ENCODE data around the gene TNFAIP8L1.

The TNFAIP8L1 gene

DNA sequence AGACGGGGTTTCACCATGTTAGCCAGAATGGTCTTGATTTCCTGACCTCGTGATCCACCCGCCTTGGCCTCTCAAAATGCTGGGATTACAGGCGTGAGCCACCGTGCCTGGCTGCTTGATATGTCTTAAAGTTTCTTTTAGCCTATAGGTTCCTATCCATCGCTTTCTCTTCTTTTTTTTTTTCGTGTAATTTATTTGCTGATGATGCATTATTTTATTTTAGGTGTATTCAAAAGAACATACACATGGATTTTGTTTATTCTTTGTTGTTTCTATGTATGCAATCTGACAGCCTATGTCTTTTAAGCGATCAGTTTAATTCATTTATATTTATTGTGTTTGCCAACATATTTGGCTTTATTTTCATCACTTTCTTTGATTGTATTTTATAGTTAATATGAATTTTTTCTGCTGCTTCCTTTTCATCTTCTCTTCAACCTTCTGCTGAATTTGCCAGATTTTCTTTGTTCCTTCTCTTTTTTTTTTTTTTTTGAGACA is 26.0 kb upstream of the TNFAIP8L1 start:
- DNase-seq = no peak

DNA sequence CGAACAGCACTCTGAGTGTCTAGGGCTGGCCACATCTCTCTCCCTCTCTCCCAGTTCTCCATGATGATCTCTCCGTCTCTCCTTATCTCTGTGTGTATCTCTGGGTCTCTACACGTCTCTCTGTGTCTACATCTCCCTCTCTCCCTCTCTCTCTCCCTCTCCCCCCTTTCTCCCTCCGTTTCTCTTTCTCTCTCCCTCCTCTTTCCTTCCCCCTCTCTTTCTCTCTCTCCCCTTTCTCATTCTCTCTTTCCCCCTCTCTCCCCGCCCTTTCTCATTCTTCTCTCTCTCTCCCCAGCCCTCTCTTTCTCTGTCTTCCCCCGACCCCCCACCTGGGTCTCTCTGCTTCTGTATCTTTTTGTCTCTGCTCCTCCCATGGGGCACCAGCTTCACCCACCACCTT is 21.3 kb upstream of the TNFAIP8L1 start:
- no peak for DNase-seq

DNA sequence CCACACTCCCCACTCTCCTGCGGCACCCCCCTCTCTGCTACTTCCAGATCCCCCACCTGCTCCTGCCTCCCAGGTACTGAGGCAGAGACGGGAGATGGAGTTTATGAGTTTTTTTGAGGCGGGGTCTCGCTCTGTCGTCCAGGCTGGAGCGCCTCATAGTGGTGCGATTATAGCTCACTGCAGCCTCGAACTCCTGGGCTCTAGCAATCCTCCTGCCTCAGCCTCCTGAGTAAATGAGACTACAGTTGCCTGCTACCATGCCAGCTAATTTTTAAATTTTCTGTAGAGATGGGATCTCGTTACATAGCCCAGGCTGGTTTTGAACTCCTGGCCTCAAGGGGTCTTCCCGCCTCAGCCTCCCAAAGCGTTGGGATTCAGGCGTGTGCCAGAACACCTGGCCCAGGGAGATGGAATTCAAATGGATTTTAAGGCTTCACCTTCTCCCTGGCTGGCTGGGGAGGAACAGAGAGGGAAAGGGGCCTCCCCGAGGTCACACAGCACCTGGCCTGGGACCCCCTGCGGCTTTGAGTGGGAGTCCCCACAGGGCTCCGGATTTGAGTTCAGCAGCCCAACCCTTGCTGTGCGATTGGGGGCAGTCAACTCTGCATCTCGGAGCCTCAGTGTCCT is 19.5 kb upstream of the TNFAIP8L1 start:
- DNase-seq = no peak

DNA sequence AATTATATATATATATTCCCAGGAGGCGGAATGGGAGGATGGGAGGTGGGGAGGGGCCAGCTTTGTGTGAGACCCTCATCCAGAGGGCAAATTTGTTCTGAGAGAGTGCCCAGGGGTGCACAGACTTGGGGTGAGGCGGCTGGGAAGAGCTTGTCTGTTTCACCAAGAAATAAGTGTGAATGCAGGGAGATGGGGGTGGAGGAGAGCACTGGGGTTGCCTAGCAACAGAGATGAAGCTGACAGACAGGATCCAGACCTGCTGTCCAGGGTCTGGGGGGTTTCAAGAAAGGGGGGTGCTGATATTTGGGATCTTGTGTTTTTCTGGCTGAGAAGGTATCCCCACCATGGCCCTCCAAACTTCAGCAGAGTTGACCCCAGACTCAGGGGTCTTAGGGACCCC is 18.6 kb upstream of the TNFAIP8L1 start:
- no peak for DNase-seq

DNA sequence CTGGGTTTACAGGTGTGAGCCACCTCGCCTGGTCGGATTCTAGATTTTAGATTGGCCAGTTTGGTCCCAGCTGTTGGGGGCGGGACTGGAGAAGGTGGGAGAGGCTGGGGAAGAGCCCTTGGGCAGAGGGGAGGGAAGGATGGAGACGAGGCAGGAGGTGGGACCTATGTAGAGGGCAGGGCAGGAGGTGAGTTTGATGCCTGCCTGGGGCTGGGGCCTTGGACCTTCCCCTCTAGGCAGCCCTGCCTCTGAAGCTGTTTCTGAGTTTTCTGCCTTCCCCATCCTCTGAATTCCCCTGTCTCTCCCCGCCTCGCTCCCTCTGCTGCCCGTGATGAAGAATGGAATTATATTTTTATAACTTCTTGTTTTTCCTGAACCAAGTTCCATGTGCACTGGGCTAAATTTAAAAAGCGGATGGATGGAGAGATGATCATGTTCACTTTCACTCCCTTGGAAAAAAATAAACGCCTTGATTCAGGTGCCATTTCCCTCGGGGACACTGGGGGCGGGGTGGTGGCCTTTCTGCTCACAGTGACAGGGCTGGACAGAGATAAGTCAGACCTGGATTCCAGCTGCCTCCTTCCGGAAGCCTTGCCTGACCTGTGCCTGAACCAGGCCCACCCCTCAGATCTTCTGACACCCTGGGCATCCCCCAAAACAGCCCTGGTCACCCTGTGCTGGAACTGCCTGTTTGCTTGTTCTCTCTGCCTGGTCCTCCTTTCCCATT is 16.5 kb upstream of the TNFAIP8L1 start:
- DNase-seq = no peak

DNA sequence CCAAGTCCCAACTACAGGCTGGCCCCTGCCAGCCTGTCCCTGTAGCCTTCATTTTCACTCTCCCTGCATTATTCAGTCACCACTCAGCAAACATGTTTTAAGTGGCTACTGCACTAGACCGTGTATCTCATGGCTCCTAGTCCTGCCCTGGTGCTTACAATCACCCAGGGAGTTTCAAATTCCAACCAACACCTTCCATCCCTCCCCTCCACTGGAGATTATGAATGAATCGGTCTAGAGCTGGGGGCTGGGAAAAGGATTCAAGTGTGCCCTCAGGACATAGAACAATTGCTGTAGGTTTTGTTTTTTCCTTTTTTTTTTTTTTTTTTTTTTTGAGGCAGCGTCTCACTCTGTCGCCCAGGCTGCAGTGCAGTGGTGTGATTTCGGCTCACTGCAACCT is 15.0 kb upstream of the TNFAIP8L1 start:
- DNase-seq = no peak

DNA sequence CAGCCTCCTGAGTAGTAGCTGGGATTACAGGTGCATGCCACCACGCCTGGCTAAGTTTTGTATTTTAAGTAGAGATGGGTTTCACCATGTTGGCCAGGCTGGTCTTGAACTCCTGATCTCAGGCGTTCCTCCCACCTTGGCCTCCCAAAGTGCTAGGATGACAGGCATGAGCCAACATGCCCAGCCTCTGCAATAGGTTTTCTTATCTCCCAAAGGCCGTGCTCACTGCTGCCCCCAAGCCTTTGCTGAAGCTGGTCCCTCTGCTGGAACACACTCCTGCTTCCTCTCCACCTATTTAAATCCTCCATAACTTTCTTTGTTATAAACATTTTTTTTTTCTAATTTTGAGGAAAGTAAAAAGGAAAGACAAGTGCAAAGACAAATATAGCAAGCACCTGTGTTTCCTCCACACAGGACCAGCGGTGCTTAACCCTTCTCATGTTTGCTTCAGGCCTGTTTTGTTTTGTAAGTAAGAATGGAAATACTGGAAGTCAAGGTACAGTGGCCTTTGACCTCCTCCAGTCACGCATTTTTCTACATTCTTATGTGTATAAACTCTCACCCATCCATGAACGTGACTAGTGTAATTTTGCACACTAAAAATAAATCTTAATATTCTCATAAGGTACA is 14.5 kb upstream of the TNFAIP8L1 start:
- no peak for DNase-seq

DNA sequence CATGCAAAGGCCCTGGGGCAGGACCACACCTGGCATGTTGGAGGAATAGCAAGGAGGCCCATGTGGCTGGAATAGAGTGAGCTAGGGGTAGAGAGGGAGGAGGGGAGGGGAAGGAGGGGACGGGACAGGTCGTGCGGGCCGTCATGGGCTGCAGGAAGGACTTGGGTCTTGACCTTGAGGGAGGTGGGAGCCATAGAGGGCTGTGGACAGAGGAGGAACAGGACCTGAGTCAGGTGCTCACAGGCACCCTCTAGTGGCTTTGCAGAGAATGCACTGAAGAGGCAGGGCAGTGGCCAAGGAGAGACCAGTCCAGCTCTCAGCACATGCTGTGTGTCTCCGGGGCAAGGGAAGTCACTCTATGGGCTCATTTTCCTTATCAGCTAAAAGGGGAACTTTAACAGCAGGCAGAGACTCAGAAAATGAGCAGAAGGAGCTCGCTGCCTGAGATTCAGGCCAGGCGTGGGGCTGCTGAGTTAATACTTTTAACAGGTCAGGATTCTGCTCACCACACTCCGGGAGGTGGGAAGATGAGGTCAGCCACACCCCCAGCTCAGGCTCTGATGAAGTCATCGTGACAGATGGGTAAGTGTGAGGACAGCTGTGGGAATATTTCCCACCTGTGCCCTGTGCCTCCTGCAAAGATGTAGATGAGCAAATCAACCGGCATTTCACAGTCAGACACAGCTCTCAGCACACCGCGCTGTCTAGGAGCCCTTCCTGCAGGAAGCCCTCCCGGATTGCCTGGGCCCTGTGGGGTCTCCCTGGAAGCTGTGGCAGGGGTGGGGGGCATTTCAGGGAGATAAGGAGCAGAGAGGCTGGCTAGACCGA is 6.0 kb upstream of the TNFAIP8L1 start:
- no peak for DNase-seq

DNA sequence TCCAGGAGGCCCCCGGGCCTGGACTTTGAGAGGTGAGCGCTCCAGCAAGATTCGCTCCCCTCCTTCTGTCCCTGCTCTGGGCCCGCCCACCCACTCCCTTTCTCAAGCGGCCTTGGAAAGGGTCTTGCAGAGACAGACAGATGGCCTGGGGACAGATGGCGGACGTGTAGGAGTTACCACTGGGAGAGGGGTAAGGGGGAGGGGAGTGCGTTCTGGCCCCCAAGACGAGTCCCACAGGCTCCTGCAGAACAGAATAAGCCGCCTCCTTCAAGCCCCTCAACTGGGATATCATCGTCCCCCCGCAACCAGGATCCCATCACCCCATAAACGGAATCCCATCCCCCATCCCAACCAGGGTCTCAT is 3.6 kb upstream of the TNFAIP8L1 start:
- DNase-seq = no peak

DNA sequence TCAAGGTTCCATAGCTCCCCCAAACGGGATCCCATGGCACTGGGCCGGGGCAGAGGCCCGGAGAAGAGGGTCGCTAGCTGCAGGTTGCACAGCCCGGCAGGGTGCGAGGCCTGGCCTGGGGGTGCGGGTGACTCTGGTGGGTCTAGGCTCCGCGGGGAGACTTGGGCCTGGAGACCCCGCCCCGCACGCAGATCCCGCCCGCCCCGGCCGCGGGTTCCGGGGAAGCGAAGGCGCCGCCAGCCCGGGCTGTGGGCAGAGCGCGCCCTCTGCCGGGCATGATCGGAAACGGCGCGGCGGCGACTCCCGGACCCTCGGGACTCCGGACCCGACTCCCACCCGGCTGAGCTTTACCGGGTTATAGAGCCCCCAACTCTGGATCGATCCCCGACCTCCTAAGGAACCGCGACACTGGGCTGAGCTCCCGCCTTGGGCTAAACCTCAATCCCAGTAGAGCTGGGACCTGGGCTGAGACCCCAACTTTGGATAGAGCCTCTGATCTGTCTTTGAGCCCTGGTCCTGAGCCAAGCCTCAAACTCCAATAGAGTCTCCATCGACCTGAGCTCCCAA is 3.1 kb upstream of the TNFAIP8L1 start:
- DNase-seq = no peak

DNA sequence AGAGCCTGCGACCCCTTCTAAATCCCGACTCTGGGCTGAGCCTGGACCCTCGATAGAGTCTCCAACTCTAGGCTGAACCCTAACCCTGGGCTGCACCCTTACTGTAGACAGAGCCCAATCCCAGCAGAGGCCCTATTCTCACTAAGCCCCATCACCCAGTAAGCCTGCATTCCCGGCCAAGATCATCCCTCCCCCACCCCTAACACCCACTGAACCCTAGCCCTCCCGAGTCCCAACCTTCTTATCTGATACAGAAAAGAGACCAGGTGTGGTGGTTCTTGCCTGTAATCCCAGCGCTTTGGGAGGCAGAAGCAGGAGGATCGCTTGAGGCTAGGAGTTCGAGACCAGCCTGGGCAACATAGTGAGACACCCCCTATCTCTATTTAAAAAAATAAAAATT is 2.6 kb upstream of the TNFAIP8L1 start:
- DNase-seq = no peak

DNA sequence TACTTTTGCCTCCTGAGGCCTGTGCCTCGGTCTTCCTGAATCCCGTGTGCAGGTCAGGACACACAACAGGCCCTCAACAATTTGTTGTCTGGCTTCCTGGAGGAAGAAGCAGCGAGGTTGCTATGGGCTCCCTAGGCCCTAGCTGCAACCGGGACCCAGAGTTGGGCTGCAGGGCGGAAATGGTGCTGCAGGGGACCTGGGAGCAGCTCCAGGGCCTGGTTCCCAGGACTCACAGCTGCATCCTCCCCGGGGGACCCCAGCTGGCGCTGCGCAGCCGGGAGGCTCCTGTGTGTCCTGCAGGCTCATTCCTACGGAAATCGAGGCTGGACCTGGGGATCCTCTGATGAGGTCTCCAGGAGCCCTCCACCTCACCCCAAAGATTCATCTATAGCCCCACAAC is 999 bp upstream of the TNFAIP8L1 start:
- no peak for DNase-seq

DNA sequence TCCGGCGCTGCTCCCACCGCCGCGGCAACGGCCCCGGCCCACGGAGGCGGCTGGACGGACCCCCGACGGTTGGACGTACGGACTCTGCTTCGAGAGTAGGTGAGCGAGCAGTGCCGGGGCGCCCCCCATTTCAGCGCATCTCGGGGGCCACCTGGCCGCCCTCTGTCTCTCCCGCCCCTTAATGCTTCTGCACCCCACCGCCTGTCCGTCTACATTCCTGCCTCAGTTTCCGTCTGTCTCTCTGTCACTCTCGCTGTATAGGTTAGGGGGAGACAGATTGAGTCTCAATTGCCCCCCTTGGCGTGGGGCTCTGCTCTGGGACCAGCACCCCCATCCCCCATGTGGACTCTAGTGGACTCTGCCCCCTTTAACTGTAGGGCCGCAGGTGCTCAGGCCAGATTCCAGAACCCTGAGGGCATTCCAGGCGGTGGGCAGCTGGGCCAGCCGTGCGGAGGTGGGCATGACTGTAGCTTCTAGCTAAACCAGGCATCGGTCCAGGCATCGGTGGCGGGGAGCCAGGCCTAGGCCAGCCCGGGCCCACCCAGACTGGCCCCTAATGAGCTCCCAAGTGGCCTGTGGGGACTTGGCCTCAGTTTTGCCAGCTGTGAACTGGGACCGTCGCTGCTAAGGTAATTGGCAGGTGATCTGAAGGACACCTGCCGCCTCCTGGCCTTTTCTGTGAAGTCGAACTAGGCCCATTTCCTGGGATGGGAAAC is 373 bp downstream of the TNFAIP8L1 start:
- no peak for DNase-seq

DNA sequence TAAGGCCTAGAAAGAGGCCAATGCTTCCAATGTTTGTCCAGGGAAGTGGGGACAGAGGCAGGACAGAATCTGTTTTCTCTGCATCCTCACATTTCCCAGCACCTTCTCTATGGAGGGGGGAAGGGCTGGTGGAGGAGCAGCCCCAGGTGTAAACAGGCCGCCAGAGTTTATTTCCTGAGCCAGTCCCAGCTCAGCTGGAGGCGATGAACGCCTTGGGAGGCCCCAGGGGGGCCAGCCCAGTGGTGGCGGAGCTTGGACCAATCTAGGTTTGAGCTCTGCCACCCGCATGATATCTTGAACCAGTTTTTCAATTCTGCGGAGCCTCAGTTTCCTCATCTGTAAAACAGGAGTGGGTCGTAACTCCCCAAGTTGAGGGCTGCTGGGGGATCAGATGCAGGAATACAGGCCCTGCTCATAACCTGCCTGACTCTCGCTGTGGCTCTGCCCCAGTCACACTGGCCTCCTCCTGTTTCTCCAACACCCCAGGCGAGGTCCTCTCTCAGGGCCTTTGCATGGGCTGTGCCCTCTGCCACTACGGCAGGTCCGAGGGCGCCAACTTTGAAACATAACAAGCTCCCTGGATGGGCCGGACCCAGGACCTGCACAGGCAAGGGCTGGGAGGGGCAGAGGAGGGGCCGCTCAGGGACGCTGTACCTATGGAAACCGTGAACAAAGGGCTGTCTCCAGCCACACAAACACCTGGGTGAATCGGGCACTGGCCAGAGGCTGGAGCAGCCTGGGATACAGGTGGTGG is 1.1 kb downstream of the TNFAIP8L1 start:
- no peak for DNase-seq

DNA sequence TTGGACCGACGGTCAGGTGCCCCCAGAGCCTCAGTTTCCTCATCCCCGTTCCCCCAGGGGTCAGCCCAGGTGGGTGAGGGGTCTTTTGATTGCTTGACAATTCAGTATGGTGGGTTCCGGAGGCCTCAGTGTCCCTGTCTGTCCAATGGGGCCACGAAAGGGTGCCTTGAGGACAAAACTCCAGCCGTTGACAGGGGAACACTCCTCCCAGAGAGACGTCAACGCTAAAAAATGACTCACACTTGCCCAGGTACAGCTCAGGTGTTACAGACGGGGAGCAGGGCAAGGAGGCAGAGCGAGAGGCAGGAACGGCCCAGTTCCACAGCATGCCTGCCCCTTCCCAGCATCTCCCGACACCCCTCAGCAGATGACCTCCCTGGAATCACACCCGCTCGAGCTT is 1.8 kb downstream of the TNFAIP8L1 start:
- DNase-seq = no peak

DNA sequence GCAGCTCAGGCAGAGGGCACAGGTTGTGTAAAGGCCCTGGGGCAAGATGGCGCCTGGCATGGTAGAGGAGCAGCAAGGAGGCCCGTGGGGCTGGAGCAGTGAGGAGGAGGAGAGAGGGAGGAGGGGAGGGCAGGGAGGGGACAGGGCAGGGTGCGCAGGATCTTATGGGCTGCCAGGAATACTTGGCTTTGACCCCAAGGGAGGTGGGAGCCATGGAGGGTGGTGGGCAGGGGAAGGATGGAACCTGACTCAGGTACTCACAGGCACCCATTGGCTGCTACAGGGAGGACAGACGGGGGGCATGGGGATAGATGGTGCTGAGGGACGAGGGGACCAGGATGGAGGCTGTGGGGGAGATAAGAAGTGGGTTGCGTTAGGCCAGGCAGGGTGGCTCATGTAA is 3.3 kb downstream of the TNFAIP8L1 start:
- DNase-seq = no peak

DNA sequence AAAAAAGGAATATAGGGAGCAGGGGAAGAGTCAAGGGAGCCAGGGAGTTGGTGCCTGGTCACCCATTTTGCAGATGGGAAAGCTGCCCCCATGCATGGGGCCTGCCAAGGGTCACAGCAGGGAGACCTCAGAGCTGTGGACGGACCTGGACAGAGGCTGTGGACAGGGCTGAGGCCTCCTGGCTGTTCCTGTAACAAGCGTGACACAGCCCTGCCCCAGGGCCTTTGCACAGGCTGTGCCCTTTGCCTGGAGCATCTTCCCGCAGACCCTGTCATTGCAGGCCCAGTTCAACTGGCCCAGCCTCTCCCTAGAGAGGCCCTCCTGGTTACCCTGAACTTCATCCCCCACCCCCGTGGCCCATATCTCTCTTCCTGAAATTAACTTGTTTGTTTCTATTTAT is 6.4 kb downstream of the TNFAIP8L1 start:
- DNase-seq = no peak

DNA sequence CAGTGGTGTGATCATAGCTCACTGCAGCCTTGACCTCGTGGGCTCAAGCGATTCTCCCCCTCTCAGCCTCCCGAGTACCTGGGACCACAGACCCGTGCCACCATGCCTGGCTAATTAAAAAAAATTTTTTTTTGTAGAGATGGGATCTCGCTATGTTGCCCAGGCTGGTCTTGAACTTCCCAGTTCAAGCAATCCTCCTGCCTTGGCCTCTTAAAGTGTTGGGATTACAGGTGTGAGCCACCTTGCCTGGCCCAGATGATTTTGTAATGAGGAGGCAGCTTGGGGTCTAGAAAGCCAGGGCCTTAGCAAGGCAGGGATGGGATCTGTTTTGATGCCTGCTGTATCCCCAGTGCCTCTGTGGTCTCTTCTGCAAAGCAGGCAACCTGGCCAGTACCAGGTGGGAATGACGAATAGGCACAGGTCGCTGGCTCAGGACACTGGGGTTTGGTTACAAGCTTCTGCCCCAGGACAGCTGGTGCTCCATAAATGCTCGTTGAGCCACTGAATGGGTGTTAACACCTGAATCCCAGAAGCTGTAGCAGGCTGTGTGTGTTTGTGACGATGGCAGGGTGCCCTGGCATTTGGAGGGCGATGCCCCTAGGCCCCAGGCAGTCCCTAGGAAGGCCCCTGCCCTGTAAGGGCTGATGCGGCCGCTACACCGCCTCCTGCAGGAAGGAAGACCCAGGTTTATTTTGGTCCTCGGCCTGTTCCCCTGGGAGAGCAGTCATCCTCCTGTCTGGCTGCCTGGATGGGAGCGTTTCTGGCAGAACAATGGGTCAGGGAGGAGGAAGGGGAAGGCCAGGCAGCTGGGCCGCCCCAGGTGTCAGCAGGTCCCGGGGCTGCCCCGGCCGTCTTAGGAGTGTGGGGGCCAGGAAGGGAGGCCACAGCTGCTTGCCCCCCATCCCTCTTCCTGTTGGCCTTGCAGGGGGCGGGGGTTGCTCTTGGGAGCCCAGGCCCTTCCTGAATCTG is 8.6 kb downstream of the TNFAIP8L1 start:
- no peak for DNase-seq

DNA sequence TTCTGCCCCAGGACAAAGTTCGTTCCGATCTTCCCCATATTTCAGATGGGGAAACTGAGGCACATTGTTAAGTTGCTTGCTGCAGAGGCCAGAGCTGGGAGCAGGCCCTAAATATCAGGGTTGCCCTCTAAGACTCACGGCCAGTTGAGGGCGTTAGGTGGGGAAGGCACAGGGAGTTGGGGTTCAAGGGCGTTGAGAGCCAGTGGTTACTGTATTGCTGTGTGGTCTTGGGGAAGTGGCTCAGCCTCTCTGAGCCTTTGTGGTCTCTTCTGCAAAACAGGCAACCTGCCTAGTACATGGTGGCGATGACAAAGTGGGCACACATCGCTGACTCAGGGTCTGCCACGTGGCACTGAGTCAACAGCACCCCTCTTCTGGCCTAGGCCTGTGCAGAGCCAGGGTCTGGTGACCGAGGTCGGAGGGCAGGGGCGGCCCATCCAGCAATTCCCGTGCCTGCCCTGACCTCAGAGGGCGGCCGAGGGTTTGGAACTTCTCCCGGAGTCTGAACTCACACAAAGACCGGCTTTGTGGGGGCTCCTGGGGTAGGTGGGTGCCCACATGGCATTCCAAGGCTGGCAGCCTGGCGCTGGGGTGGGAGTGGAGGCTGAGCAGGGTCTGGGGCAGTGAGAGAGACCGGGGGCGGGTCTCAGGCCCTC is 10.2 kb downstream of the TNFAIP8L1 start:
- DNase-seq = no peak

DNA sequence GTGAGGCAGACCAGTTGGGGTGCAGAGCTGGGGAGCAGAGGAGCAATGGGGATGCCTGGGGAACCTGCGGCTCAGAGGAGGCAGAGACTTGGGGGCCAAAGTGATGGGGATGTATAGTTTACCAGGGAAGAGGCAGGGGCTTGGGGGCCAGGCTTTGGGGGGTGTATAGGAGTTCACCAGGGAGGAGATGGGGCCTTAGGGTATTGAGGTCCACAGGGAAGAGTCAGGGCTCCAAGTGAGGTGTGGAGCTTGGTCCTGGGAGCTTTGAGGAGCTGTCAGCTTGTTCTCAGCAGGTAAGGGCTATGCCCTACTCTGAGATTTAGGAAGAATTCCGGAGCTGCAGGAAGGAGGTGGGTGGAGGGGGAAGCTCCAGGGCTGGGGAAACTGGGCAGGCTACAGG is 10.8 kb downstream of the TNFAIP8L1 start:
- no peak for DNase-seq
